AG10803 (cell line): ENCODE results near the gene MRPS10.

Source experiments
- DNase-seq: peaks from one replicate; pipeline ENCODE4 v3.0.0; 2010; ENCODE audit warnings: low read depth
- H3K4me3 ChIP-seq: 2 replicates; pipeline ENCODE4 v1.5.1; 2011; ENCODE audit warnings: mild to moderate bottlenecking, low read length, control low read depth
- TF ChIP-seq, protein P1 (sequence below): conservative IDR thresholded peaks from 2 replicates; pipeline ENCODE4 v1.5.1; 2011; ENCODE audit warnings: mild to moderate bottlenecking, low read length, control low read depth, inconsistent platforms

Gene MRPS10

DNA sequence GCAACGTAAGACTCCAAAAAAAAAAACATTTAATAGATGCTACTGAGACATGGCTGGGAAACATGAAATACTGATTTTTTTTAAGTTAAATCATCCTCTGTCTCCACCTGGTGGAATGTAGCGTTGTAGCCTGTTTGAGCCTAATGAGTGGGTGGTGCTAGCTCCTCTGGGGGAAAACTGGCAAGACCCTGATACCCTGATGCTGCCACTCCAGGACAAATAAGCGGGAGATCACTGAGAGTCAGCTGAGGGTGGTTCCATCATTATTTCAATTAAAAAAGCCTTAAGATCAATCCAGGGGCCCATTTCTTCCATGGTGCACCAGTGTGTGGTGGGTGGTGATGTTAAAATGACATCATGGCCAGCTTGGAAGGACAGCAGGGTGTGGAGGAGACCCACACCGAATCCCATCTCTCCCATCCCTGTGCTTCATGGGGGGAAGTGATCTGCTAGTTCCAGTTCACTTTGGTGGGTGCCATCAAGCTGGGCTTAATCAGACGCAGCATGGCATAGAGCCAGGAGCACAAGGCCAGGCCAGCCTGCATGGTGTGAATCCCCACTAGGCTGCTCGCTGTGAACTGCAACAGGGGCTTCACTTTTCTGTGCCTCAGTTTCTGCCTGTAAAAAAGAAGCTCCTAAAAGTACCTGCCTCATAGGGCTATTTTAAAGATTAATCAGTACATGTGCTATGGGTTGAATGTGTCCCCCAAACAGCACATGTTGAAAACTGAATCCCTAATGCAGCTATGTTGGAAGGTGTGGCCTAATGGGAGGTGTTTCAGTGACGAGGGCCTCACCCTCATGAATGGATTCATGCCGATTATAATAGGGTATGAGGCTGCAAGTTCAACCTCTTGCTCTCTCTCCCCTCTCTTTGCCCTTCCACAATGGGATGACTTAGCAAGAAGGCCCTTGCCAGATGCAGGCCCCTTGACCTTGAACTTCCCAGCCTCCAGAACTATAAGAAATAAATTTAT, 13.0 kb upstream of the MRPS10 start:
- TF ChIP-seq, protein P1, sequence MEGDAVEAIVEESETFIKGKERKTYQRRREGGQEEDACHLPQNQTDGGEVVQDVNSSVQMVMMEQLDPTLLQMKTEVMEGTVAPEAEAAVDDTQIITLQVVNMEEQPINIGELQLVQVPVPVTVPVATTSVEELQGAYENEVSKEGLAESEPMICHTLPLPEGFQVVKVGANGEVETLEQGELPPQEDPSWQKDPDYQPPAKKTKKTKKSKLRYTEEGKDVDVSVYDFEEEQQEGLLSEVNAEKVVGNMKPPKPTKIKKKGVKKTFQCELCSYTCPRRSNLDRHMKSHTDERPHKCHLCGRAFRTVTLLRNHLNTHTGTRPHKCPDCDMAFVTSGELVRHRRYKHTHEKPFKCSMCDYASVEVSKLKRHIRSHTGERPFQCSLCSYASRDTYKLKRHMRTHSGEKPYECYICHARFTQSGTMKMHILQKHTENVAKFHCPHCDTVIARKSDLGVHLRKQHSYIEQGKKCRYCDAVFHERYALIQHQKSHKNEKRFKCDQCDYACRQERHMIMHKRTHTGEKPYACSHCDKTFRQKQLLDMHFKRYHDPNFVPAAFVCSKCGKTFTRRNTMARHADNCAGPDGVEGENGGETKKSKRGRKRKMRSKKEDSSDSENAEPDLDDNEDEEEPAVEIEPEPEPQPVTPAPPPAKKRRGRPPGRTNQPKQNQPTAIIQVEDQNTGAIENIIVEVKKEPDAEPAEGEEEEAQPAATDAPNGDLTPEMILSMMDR: peak; percentile 39
- no peak overlapping the region for H3K4me3 ChIP-seq
- no peak for DNase-seq

- TF ChIP-seq, protein P1: no peak
- DNase-seq: no peak
- H3K4me3 ChIP-seq: no peak overlapping the region
These were observed 12.0 kb upstream of the MRPS10 start for GRCh38 chr6:42229506-42230119.

GRCh38 chr6:42228305-42228704, 10.6 kb upstream of the MRPS10 start:
- no peak overlapping the region for H3K4me3 ChIP-seq
- no peak for DNase-seq
- TF ChIP-seq, protein P1: no peak

DNA sequence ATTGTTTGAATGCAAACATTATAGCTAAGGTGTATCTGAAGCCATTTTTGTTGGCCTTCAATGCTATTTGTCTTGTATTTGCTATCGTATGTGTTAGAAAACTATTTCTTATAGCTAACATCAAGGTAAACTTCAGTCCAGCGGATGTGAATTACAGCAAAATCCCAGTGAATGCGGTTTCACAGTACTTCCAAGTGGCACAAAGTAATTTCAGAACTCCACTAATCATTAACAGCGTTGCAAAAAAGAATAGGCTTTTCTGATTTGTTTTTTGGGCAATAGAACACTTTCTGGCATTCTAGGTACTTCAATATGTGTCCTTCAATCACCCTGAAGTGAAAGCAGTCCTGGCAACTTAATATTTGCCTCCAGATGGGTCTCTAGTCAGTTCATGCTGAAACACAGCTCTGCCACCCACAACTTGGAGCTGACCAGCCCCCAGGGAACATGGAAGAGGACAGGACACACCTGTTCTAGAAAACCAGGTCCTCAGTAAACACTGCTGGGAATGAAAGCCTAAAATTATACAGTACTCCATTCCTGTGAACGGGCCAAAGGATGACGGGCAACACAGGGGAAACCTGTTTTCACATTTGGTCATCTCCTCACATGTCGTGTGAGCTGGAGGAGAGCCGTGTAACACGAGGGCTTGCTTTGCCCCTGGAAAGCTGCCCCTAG, 9.7 kb upstream of the MRPS10 start:
- DNase-seq: no peak
- no peak overlapping the region for H3K4me3 ChIP-seq
- TF ChIP-seq, protein P1: no peak

DNA sequence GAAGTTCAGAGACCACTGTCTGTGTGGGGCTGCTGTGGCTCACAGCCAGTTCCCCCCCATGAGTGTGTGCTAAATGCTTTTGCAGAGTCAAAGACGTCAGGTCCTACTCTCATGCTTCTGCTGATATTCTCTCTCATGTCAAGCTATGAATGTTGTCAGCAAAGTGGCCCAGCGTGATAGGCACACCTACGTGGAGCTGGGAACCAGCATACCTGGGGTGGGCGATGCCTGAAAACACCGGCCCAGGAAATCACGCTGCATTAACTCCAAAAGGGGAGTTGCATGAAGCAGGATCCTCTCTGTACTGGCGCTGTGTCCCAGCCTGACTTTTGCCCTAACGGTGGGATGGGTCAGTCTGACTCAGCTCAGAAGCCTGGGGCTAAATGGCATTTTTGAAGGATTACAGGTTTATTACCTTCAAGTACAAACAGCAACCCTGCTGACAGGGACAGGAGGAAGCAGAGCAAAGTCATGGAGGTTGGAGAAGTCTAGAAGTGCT, 9.0 kb upstream of the MRPS10 start:
- TF ChIP-seq, protein P1: no peak
- peak; percentile 35 for DNase-seq
- H3K4me3 ChIP-seq: no peak overlapping the region

DNA sequence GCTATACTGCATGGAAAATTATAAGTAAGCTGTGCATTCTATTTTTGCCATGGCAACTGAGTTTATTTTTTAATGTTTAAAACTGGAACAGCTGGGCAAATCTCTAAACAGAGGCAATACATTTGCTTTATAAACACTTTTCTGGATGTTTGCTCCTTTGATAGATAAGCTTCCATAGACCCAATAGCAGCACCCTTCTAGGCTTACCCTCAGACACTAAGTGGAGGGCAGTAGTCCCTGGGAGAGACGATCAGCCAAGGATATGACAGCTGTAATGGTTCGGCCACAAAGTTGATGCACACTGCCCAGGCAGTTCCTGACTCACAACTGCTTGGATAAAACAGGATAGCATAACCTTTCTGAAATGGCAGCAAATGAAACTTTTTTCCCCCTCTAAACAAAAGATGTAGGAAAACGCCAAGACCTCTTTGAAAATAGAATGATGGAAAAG, 8.5 kb upstream of the MRPS10 start:
- DNase-seq: peak; percentile 44
- no peak overlapping the region for H3K4me3 ChIP-seq
- TF ChIP-seq, protein P1: no peak
